Dendritic cell treated with granulocyte-macrophage colony-stimulating factor and Interleukin-4, amounts not matched to agents 40 ng/mL and 50 ng/mL, for 4 days (primary cell): ENCODE results near the gene MAST2.

Source experiments
- H3K27ac Mint-ChIP-seq: one replicate; pipeline ENCODE4 v1.8.0; 2022; ENCODE audit warnings: mild to moderate bottlenecking, mixed read lengths
- H3K27me3 Mint-ChIP-seq: one replicate; pipeline ENCODE4 v1.8.0; 2022; ENCODE audit warnings: mild to moderate bottlenecking, mixed read lengths
- H3K36me3 Mint-ChIP-seq: one replicate; pipeline ENCODE4 v1.8.0; 2022; ENCODE audit warnings: low read depth, mixed read lengths
- H3K4me1 Mint-ChIP-seq: one replicate; pipeline ENCODE4 v1.8.0; 2022; ENCODE audit warnings: low read depth, mixed read lengths
- H3K4me3 Mint-ChIP-seq: one replicate; pipeline ENCODE4 v1.8.0; 2022; ENCODE audit warnings: mild to moderate bottlenecking, moderate library complexity, mixed read lengths
- H3K9me3 Mint-ChIP-seq: one replicate; pipeline ENCODE4 v1.8.0; 2022; ENCODE audit warnings: mixed read lengths
- intact Hi-C: fragments of 100-400 bp; cut with micrococcal nuclease; formaldehyde crosslinking; loops from one replicate; pipeline ENCODE4 v1.15.0; 2022

The MAST2 gene

GRCh38 chr1:45879885-45880598, 76.6 kb downstream of the MAST2 start:
- intact Hi-C loops: no loop called here
- Mint-ChIP-seq H3K4me3 (no peak overlapping the region), H3K27ac (peak overlapping the region; percentile 23), H3K9me3 (no peaks in the 10 kb centered on the region), H3K36me3 (no peaks in the 10 kb centered on the region), H3K4me1 (peaks cover 6% of the 10 kb centered on the region), H3K27me3 (peaks cover 33% of the 10 kb centered on the region)

DNA sequence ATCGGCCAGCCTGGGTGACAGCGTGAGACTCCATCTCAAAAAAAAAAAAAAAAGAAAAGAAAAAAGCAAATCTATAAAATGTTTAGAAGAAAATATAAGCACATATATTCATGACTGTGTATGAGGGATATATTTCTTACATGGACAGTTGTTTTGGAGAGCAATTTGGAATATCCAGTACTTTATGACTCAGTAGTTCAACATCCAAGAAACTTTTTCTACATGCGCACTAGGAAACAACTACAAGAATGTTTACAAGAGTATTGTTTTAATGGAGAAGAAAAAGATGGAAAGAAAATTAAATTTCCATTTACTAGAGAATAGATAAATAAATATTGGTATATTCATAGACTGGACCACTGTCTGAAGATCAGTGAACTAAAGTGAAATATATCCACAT, 77.5 kb downstream of the MAST2 start:
- intact Hi-C loops: no loop called here
- no peaks in the 10 kb centered on the region for H3K9me3 Mint-ChIP-seq
- no peaks in the 10 kb centered on the region for H3K36me3 Mint-ChIP-seq

GRCh38 chr1:45883658-45884057, 80.2 kb downstream of the MAST2 start:
- Mint-ChIP-seq H3K27me3 (peaks cover 47% of the 10 kb centered on the region), H3K27ac (no peak overlapping the region), H3K4me3 (no peak overlapping the region), H3K4me1 (peaks cover 6% of the 10 kb centered on the region), H3K9me3 (no peaks in the 10 kb centered on the region), H3K36me3 (no peaks in the 10 kb centered on the region)
- intact Hi-C loops: no loop called here

More for the DNA sequence above, 77.5 kb downstream of the MAST2 start:
- H3K4me3 Mint-ChIP-seq: no peak overlapping the region
- peaks cover 42% of the 10 kb centered on the region for H3K27me3 Mint-ChIP-seq
- H3K27ac Mint-ChIP-seq: no peak overlapping the region
- H3K4me1 Mint-ChIP-seq: peaks cover 6% of the 10 kb centered on the region

- Mint-ChIP-seq H3K4me3 (no peak overlapping the region), H3K27me3 (peaks cover 38% of the 10 kb centered on the region)
- intact Hi-C loops: no loop called here
These were observed 81.3 kb downstream of the MAST2 start for GRCh38 chr1:45884700-45885099.

DNA sequence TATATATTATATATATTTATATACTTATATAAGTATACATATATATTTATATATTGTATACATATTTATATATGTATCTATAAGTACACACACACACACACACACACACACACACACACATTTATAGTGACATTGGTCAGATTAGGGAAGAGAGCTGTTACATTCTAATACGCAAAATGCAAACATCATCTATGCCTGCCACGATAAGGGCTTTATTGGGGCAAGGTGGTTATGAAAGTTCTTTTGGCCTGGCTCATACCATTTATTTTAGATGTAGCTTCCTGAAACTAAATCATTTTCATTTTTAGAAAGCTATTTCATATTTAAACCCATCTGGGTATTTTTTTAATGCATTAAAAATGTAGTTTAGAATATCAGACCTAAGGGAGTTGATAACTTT, 82.8 kb downstream of the MAST2 start:
- H3K4me1 Mint-ChIP-seq: no peaks in the 10 kb centered on the region
- no peak overlapping the region for H3K4me3 Mint-ChIP-seq
- peaks cover 33% of the 10 kb centered on the region for H3K27me3 Mint-ChIP-seq
- peaks cover 6% of the 10 kb centered on the region for H3K36me3 Mint-ChIP-seq
- H3K27ac Mint-ChIP-seq: no peak overlapping the region
- H3K9me3 Mint-ChIP-seq: no peaks in the 10 kb centered on the region
- intact Hi-C loops: no loop called here

More at GRCh38 chr1:45884700-45885099, 81.3 kb downstream of the MAST2 start:
- Mint-ChIP-seq H3K36me3 (peaks cover under 1% of the 10 kb centered on the region), H3K4me1 (peaks cover 6% of the 10 kb centered on the region), H3K9me3 (no peaks in the 10 kb centered on the region), H3K27ac (no peak overlapping the region)

GRCh38 chr1:45887156-45887842, 83.9 kb downstream of the MAST2 start:
- Mint-ChIP-seq H3K4me3 (no peak overlapping the region), H3K4me1 (no peaks in the 10 kb centered on the region), H3K36me3 (peaks cover 6% of the 10 kb centered on the region), H3K27me3 (peaks cover 32% of the 10 kb centered on the region), H3K9me3 (no peaks in the 10 kb centered on the region), H3K27ac (no peak overlapping the region)
- intact Hi-C loops: no loop called here

DNA sequence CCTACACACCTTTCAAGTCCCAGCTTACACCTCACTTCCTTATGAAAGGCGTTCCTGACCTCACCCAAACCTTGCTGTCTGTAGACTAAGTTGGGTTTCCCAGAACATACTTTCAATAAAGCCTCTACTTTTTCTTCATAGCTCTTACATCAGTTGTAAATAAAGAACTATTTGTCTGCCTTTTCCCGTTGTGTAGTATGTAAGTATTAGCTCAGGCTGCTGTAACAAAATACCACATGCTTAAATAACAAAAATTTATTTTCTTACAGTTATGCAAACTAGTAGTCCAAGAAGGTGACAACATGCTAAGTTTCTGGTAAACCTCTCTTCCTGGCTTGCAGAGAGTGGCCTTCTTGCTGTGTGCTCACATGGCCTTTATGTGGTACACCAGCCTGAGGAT, 86.7 kb downstream of the MAST2 start:
- Mint-ChIP-seq H3K27ac (no peak overlapping the region), H3K4me3 (no peak overlapping the region), H3K36me3 (peaks cover 6% of the 10 kb centered on the region), H3K27me3 (peaks cover 21% of the 10 kb centered on the region), H3K9me3 (no peaks in the 10 kb centered on the region), H3K4me1 (no peaks in the 10 kb centered on the region)
- intact Hi-C loops: no loop called here

DNA sequence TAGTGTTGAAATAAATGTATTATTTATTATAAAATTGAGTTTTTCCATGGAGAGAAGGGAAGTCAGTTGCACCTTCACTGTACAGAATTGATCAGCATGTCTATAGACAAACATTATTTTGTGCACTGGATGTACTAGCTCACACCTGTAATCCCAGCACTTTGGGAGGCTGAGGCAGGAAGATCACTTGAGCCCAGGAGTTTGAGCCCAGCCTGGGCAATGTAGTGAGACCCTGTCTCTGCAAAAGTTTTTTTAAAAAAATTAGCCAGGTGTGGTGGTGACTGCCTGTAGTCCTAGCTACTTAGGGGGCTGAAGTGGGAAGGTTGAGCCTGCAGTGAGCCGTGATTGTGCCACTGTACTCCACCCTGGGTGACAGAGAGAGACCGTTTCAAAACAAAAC, 87.7 kb downstream of the MAST2 start:
- H3K4me3 Mint-ChIP-seq: no peak overlapping the region
- peaks cover 12% of the 10 kb centered on the region for H3K27me3 Mint-ChIP-seq
- H3K9me3 Mint-ChIP-seq: no peaks in the 10 kb centered on the region
- no peaks in the 10 kb centered on the region for H3K4me1 Mint-ChIP-seq
- peaks cover 6% of the 10 kb centered on the region for H3K36me3 Mint-ChIP-seq
- intact Hi-C loops: no loop called here
- no peak overlapping the region for H3K27ac Mint-ChIP-seq

DNA sequence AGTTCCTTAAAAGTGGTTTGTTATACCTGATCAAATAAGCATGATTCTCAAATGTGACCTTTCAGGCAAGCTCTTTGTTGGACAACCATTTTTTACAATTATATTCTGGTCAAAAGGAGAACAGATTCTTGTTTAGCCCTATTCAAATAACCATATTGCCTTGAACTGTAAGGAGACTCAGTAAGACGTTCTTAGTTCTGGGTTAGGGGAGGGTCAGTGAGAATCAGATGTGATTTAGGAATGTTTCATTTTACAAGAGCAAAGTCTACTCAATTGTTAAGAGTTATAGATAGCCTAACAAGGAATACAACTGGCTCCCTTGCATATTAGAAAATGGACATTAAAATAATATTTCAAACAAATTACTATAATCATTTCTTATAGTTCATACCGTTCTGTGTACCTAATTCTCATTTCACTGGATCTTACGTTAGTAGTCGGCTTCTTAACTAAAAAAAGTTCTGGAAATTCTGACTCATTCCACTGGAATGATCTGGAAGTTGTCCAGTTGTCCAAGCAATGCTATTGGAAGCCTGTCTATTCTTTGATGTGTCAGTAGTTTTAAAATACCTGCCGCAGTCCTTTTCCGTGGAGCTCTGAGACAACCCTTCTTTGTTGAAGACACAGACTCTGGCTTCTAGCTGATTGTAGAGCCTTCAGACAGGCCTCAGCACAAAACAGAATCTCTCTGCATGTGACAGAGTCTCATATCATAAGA, 88.8 kb downstream of the MAST2 start:
- Mint-ChIP-seq H3K4me1 (no peaks in the 10 kb centered on the region), H3K9me3 (no peaks in the 10 kb centered on the region), H3K4me3 (no peak overlapping the region), H3K27ac (no peak overlapping the region), H3K27me3 (peaks cover 7% of the 10 kb centered on the region), H3K36me3 (peaks cover 6% of the 10 kb centered on the region)
- intact Hi-C loops: no loop called here

DNA sequence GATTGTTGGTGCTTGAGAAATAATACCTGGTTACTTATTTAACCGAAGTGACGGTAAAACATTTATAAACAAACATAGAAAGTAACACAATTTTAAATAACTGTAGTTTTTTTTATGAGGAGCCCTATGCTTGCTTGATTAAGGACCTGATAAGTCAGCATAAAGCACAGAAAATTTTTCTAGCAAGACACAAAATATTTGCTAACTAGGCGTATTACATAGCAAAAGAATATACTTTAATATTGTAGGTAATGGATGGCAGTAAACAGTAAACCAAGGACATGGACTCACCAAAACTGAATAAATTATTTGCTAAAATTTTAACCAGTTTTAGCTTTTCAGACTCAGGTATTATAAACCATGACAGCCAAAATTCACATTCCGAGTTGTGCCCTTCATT, 90.9 kb downstream of the MAST2 start:
- Mint-ChIP-seq H3K27ac (no peak overlapping the region), H3K4me3 (no peak overlapping the region), H3K9me3 (no peaks in the 10 kb centered on the region), H3K27me3 (peaks cover 2% of the 10 kb centered on the region), H3K4me1 (no peaks in the 10 kb centered on the region), H3K36me3 (peaks cover 6% of the 10 kb centered on the region)
- intact Hi-C loops: no loop called here

DNA sequence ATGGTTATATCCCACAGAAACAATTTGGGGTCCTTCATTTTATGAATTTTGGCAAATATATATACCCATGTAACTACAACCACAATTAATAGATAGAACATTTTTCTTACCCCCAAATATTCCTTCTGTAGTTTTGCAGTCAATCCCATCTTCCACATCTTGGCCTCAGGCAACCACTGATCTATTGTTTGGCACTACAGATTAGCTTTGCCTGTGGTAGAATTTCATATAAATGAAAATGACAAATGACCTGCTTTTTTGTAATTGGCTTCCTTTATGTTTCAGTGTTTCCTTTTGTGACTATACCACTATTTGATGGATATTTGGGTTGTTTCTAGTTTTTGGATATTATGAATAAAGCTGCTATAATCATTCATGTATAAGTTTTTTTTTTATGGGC, 91.5 kb downstream of the MAST2 start:
- peaks cover 3% of the 10 kb centered on the region for H3K36me3 Mint-ChIP-seq
- no peaks in the 10 kb centered on the region for H3K4me1 Mint-ChIP-seq
- peaks cover under 1% of the 10 kb centered on the region for H3K27me3 Mint-ChIP-seq
- intact Hi-C loops: no loop called here
- no peak overlapping the region for H3K4me3 Mint-ChIP-seq
- no peak overlapping the region for H3K27ac Mint-ChIP-seq
- no peaks in the 10 kb centered on the region for H3K9me3 Mint-ChIP-seq

- H3K27me3 Mint-ChIP-seq: no peaks in the 10 kb centered on the region
- intact Hi-C loops: no loop called here
- no peak overlapping the region for H3K4me3 Mint-ChIP-seq
- H3K9me3 Mint-ChIP-seq: no peaks in the 10 kb centered on the region
- H3K27ac Mint-ChIP-seq: no peak overlapping the region
- no peaks in the 10 kb centered on the region for H3K36me3 Mint-ChIP-seq
- H3K4me1 Mint-ChIP-seq: no peaks in the 10 kb centered on the region
These were observed 92.0 kb downstream of the MAST2 start for GRCh38 chr1:45895406-45895805.

DNA sequence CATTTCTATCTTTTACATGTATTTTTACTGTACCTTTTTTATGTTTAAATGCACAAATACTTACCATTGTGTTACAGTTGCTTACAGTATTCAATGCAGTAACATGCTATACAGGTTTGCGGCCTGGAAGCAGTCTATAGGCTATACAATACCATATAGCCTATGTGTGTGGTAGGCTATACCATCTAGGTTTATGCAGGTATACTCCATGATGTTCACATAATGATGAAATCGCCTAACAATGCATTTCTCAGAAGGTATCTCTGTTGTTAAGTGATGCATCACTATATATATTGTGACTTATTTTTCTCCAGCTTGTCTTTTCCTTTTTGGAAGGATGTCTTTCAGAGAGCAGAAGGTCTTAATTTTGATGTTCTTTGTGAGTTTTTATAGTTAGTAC, 103.5 kb downstream of the MAST2 start:
- Mint-ChIP-seq H3K9me3 (peaks cover 4% of the 10 kb centered on the region), H3K27ac (no peak overlapping the region), H3K36me3 (no peaks in the 10 kb centered on the region), H3K27me3 (no peaks in the 10 kb centered on the region), H3K4me1 (no peaks in the 10 kb centered on the region), H3K4me3 (no peak overlapping the region)
- intact Hi-C loops: no loop called here

DNA sequence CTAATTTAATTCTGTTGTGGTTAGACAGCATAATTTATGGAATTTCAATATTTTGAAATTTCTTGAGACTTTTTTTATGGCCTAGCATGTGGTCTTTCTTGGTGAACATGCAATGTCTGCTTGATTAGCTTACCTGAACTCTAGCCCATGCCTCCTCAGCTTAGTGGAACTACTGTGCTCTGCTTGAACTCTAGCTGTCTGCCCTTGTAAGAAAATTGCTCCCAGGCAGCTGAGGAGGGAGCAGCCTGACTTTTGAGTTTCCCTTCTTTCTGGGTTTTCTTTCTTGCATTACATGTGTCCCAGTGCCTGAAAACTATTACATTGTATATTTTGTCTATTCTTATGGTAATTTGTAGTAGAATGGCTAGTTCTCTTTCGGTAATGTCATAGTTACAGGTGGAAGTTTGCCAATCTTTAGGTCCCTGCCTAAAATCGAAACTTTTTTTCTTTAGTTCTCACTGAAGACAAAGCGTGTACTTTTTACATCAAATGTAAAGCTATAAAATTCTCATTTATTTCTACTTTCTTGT, 105.3 kb downstream of the MAST2 start:
- Mint-ChIP-seq H3K4me3 (no peak overlapping the region), H3K4me1 (no peaks in the 10 kb centered on the region), H3K36me3 (no peaks in the 10 kb centered on the region), H3K9me3 (no peaks in the 10 kb centered on the region), H3K27ac (no peak overlapping the region), H3K27me3 (no peaks in the 10 kb centered on the region)
- intact Hi-C loops: no loop called here
